Esophagus muscularis mucosa (tissue), 4 donors: ENCODE results near the gene AATF. TPM values are rescaled to one million over a fixed set of nuclear protein-coding genes. Genes with fewer than 3 reads are reported as not detected.

ENCODE experiments used
- DNase-seq: peaks from one replicate; pipeline ENCODE4 v3.0.0-alpha.2; 2017; ENCODE audit errors: extremely low spot score
- H3K27ac ChIP-seq, 4 donors: fragments of 200-600 bp; sonication (generic); replicated peaks in 1 of 4; 1 replicate in 3 of 4; 2 replicates in 1 of 4; pipeline ENCODE4 v1.5.1; 2016 to 2019; ENCODE audit warnings: mild to moderate bottlenecking in 1 of 4
- H3K27me3 ChIP-seq, 4 donors: fragments of 200-600 bp; sonication (generic); one replicate each; pipeline versions ENCODE4 v1.5.1 to v1.6.0; 2016 to 2019
- H3K36me3 ChIP-seq, 4 donors: fragments of 200-600 bp; sonication (generic); one replicate each; pipeline ENCODE4 v1.5.1; 2016 to 2019
- H3K4me1 ChIP-seq, 4 donors: fragments of 200-600 bp; sonication (generic); one replicate each; pipeline ENCODE4 v1.5.1; 2016 to 2019
- H3K4me3 ChIP-seq, 4 donors: fragments of 200-600 bp; sonication (generic); 1 replicate in 2 of 4; 2 replicates in 2 of 4; pipeline ENCODE4 v1.5.1; 2016 to 2019; ENCODE audit warnings: mild to moderate bottlenecking in 4 of 4, moderate library complexity in 1 of 4
- H3K9me3 ChIP-seq, 4 donors: fragments of 200-600 bp; sonication (generic); 1 replicate in 3 of 4; 2 replicates in 1 of 4; pipeline ENCODE4 v1.5.1; 2016 to 2019
- CTCF ChIP-seq, 3 experiments: fragments of 200-600 bp in 2 of 3; fragments of 450-650 bp in 1 of 3; sonication (generic) in 2 of 3; IDR thresholded peaks; one replicate each; pipeline ENCODE4 v1.5.1; 2017 to 2019; ENCODE audit warnings: antibody characterized with exemption in 3 of 3, mild to moderate bottlenecking in 2 of 3, moderate library complexity in 1 of 3
- EP300 ChIP-seq: sonication (generic); formaldehyde crosslinking; IDR thresholded peaks from one replicate; pipeline ENCODE4 v1.6.1; 2017; ENCODE audit warnings: antibody characterized with exemption
- POLR2A ChIP-seq: fragments of 450-650 bp; IDR thresholded peaks from one replicate; pipeline ENCODE4 v1.6.1; 2017; ENCODE audit warnings: antibody characterized with exemption, moderate library complexity, mild to moderate bottlenecking, low read depth
- POLR2AphosphoS5 ChIP-seq, 2 donors: sonication (generic); formaldehyde crosslinking; IDR thresholded peaks; one replicate each; pipeline ENCODE4 v1.6.1; 2017; ENCODE audit warnings: antibody characterized with exemption in 2 of 2
- WGBS: methylation state at CpG from one replicate; pipeline ENCODE4 v1.1.5; 2018; 5-methylcytosine and 5-hydroxymethylcytosine counted together
- intact Hi-C: fragments of 100-400 bp; cut with DNase I; formaldehyde crosslinking; loops from one replicate; pipeline ENCODE4 v1.15.1; 2023
- total RNA-seq, 4 donors: library from RNA; depleted of rRNA; stranded (reverse); fragments of >200 nt; gene quantifications; one replicate each; pipeline versions ENCODE4 v1.1.0 to v1.2.1, GENCODE V29; 2016

The AATF gene
- total RNA-seq, 4 donors from 2014 or later, result 37.8 to 55.7 (median 45.3) TPM

- Histone ChIP-seq H3K4me3 (no peak overlapping the region), H3K4me1 (no peaks in the 10 kb centered on the region), H3K9me3 (no peaks in the 10 kb centered on the region), H3K27ac (no peak overlapping the region), H3K27me3 (peaks cover 0 to 74% (median 0%) of the 10 kb centered on the region in 4 donors), H3K36me3 (no peaks in the 10 kb centered on the region)
- intact Hi-C loops, result no loop called here
- no peak for TF ChIP-seq EP300
- WGBS, result 75% methylated on average over 10 of the region's 10 CpGs
- DNase-seq, result no peak
Measured at GRCh38 chr17:36907407-36907806, 41.3 kb upstream of the AATF start.

GRCh38 chr17:36910513-36910912 is 38.2 kb upstream of the AATF start:
- no peak overlapping the region for H3K27ac ChIP-seq
- TF ChIP-seq POLR2AphosphoS5 (IDR thresholded peaks at IDR 0.05) (no peak), EP300 (no peak), POLR2A (no peak), CTCF (IDR thresholded peaks at IDR 0.05) (no peak)
- intact Hi-C loops, result no loop called here
- no peaks in the 10 kb centered on the region for H3K36me3 ChIP-seq
- DNase-seq, result no peak
- peaks cover 0 to 81% (median 2%) of the 10 kb centered on the region in 4 donors for H3K27me3 ChIP-seq
- H3K4me1 ChIP-seq, result no peaks in the 10 kb centered on the region
- no peaks in the 10 kb centered on the region for H3K9me3 ChIP-seq
- H3K4me3 ChIP-seq, result no peak overlapping the region
- 68% methylated on average over 5 of the region's 5 CpGs for WGBS

DNA sequence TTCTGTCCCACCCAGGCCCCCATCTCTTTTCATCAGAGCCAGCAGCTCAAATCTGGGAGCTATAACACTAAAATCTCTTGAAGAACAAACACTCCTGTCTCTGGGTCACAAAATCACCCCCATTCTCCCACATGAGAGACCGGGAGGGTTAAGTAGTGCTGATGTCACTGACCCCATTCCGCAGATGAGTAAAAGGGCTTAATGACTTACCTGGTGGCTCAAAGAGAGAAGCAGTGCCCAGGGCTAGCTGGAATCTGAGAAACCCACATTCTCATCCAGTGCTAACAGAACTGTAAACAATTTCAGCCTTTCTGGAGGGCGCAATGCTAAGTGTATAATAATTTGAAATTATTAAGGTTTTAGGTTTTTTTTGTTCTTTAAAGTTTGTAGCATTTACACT is 37.8 kb upstream of the AATF start:
- H3K27me3 ChIP-seq, result peaks cover 0 to 80% (median 2%) of the 10 kb centered on the region in 4 donors
- 53% methylated on average over 3 of the region's 3 CpGs for WGBS
- intact Hi-C loops, result no loop called here

GRCh38 chr17:36913132-36913531 is 35.6 kb upstream of the AATF start:
- no peaks in the 10 kb centered on the region for H3K9me3 ChIP-seq
- WGBS, result 46% methylated on average over 5 of the region's 5 CpGs
- H3K4me1 ChIP-seq, result no peaks in the 10 kb centered on the region
- peaks cover 0 to 61% (median 2%) of the 10 kb centered on the region in 4 donors for H3K27me3 ChIP-seq
- intact Hi-C loops, result no loop called here
- DNase-seq, result no peak
- H3K36me3 ChIP-seq, result no peaks in the 10 kb centered on the region
- H3K4me3 ChIP-seq, result no peak overlapping the region
- no peak overlapping the region for H3K27ac ChIP-seq
- no peak for TF ChIP-seq POLR2AphosphoS5 (IDR thresholded peaks at IDR 0.05)
- TF ChIP-seq CTCF (IDR thresholded peaks at IDR 0.05), result no peak
- TF ChIP-seq POLR2A, result no peak
- no peak for TF ChIP-seq EP300

More for the DNA sequence above, 37.8 kb upstream of the AATF start:
- no peaks in the 10 kb centered on the region for H3K9me3 ChIP-seq
- TF ChIP-seq POLR2AphosphoS5 (IDR thresholded peaks at IDR 0.05), result no peak
- H3K27ac ChIP-seq, result no peak overlapping the region
- no peaks in the 10 kb centered on the region for H3K36me3 ChIP-seq
- no peak overlapping the region for H3K4me3 ChIP-seq
- no peak for DNase-seq
- H3K4me1 ChIP-seq, result no peaks in the 10 kb centered on the region

DNA sequence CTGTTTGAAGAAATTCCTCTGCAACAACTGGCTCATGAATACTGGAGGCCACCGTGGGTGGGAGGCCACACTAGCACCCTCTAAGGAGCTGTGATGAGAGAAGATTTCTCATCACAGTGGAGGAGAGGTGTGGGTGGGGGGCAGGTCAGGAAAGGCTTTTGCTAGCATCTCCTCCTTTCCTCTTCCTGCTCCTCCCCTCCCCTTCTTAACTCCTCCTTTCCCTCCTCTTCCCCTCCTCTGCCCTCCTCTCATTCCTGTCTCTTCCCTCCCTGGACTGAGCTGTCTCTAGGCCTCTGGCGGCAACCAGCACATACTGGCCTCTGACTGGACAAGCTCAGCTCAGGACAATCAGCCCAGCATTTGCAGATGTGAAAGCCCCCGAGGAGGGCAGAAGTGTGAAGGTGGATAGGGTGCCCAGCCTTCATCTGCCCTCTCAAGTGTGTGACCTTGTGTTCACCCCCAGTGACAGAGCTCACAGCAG is 30.5 kb upstream of the AATF start:
- no peaks in the 10 kb centered on the region for H3K36me3 ChIP-seq
- H3K9me3 ChIP-seq, result no peaks in the 10 kb centered on the region
- no peak for DNase-seq
- intact Hi-C loops, result no loop called here
- H3K4me1 ChIP-seq, result no peaks in the 10 kb centered on the region
- TF ChIP-seq CTCF (IDR thresholded peaks at IDR 0.05), result no peak
- no peak for TF ChIP-seq POLR2AphosphoS5 (IDR thresholded peaks at IDR 0.05)
- no peak for TF ChIP-seq EP300
- no peak for TF ChIP-seq POLR2A
- WGBS, result 49% methylated on average over 3 of the region's 3 CpGs
- no peak overlapping the region for H3K27ac ChIP-seq
- H3K4me3 ChIP-seq, result no peak overlapping the region
- H3K27me3 ChIP-seq, result peaks cover 0 to 65% (median 16%) of the 10 kb centered on the region in 4 donors

DNA sequence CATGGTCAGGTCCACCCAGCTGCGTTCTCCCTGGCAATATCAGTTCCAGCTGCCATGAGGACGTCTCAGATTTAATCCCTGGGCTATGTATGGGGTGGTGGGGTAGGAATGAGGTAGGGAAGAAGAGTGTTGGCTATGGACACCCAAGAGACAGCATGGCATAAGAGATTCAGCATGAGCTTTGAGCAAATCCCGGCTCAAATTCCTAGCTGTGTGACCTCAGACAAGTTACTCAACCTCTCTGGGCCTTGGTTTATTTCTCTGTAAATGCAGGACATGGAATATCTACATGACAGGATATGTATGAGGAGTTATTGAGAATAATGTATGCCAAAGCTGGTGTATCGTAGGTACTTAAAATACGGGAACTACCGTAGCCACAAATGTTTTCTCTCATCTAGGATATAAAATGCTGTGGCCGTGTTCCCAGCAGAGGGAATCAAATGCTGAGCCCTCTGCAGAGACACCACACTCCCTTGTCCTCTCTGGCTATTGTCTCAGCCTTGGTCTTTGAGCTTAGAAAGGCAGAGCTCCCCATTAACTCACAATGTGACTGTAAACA is 29.3 kb upstream of the AATF start:
- H3K9me3 ChIP-seq, result no peaks in the 10 kb centered on the region
- intact Hi-C loops, result no loop called here
- H3K4me3 ChIP-seq, result no peak overlapping the region
- no peak for DNase-seq
- peaks cover 0 to 64% (median 14%) of the 10 kb centered on the region in 4 donors for H3K27me3 ChIP-seq
- no peaks in the 10 kb centered on the region for H3K36me3 ChIP-seq
- TF ChIP-seq POLR2AphosphoS5 (IDR thresholded peaks at IDR 0.05) (no peak), POLR2A (no peak), EP300 (no peak), CTCF (IDR thresholded peaks at IDR 0.05) (no peak)
- no peaks in the 10 kb centered on the region for H3K4me1 ChIP-seq
- WGBS, result 82% methylated on average over 7 of the region's 7 CpGs
- no peak overlapping the region for H3K27ac ChIP-seq
